ENCODE data around the gene PTPRJ. TPM values are rescaled to one million over a fixed set of nuclear protein-coding genes. Genes with fewer than 3 reads are reported as not detected.

PTPRJ gene
- total and polyA plus RNA-seq, 9 of the 15 experiments (the other 6 are each of a cell fraction or from before 2014, with no cell fraction given) = 0.56 to 10.7 (median 4.8) TPM

GRCh38 chr11:47998733-47999359 is 18.5 kb downstream of the PTPRJ start:
- no peaks in the 10 kb centered on the region for H3K79me2 ChIP-seq (ENCODE audit: control insufficient read depth, insufficient read depth, low read length)
- no TSS peak for BruUV-seq (replicated peaks)
- no peaks in the 10 kb centered on the region for H3K9me3 ChIP-seq (replicated peaks; ENCODE audit: control insufficient read depth, insufficient read depth, low read depth, low read length)
- CTCF ChIA-PET (ENCODE audit: low intra/inter-chr PET ratio) = no interaction called here
- H3K27ac ChIP-seq (ENCODE audit: extremely low read depth, low read depth, low read length) = no peak overlapping the region
- no peak overlapping the region for H3K9ac ChIP-seq (ENCODE audit: insufficient read depth in 1 of 2, low read depth in 2 of 2, low read length in 2 of 2)
- DNase-seq (ENCODE audit: extremely low read depth in 1 of 4, low spot score in 3 of 4) (no peak), FAIRE-seq (no peak), ATAC-seq (no peak)
- H3K4me3 ChIP-seq = no peak overlapping the region
- H2AFZ ChIP-seq (ENCODE audit: low read depth, low read length) = no peak overlapping the region
- H3K4me1 ChIP-seq (replicated peaks in 1 of 2; ENCODE audit: control insufficient read depth in 2 of 2, insufficient read depth in 2 of 2, low read length in 2 of 2) = peaks cover 9% of the 10 kb centered on the region in 2 experiments; a peak in 4 of 5 replicates
- POLR2A ChIA-PET = interaction anchor here (0.9 to 2.1 kb wide), 2 partner anchors 10 to 15 kb away, joined by 5 read pairs; no protein-coding TSS in a partner anchor
- H3K27me3 ChIP-seq (ENCODE audit: control insufficient read depth in 2 of 2, insufficient read depth in 2 of 2, low read length in 2 of 2) = no peaks in the 10 kb centered on the region
- TF ChIP-seq ZBTB17 (CRISPR knock-in tag; IDR thresholded peaks at IDR 0.05) (peak; percentile 87), YBX1 (IDR thresholded peaks at IDR 0.05) (no peak), MLLT1 (IDR thresholded peaks at IDR 0.05) (0 out of 4 replicates have a peak, but pooled peaks of 1 of the 2 experiments have one; percentile 42), SREBF1 (IDR thresholded peaks at IDR 0.05; ENCODE audit: borderline replicate concordance, low read depth, low read length) (no peak), SAFB (IDR thresholded peaks at IDR 0.05; ENCODE audit: borderline replicate concordance, low read depth, low read length) (no peak), CREBBP (IDR thresholded peaks at IDR 0.05; ENCODE audit: low read depth, low read length) (no peak), PCBP1 (IDR thresholded peaks at IDR 0.05; ENCODE audit: low read depth, low read length, poor library complexity, severe bottlenecking) (no peak), ZNF197 (CRISPR knock-in tag; IDR thresholded peaks at IDR 0.05; ENCODE audit: low read depth) (no peak), ZNF23 (CRISPR knock-in tag; IDR thresholded peaks at IDR 0.05) (peak; percentile 92), PHTF2 (CRISPR knock-in tag; IDR thresholded peaks at IDR 0.05) (no peak), POLR2A (conservative IDR thresholded peaks at IDR 0.05) (no peak), ZBTB9 (CRISPR knock-in tag; IDR thresholded peaks at IDR 0.05) (no peak), L3MBTL2 (IDR thresholded peaks at IDR 0.05) (no peak), ZNF644 (tag; IDR thresholded peaks at IDR 0.05; ENCODE audit: low read depth) (no peak)
- no peaks in the 10 kb centered on the region for H3K36me3 ChIP-seq (ENCODE audit: control insufficient read depth, insufficient read depth, low read length)
- no peak overlapping the region for H3K4me2 ChIP-seq (ENCODE audit: insufficient read depth, low read length)
- no peaks in the 10 kb centered on the region for H3K9me1 ChIP-seq (ENCODE audit: control insufficient read depth, insufficient read depth, low read length)
- H4K20me1 ChIP-seq (replicated peaks; ENCODE audit: control insufficient read depth, insufficient read depth, low read length) = peaks cover 10% of the 10 kb centered on the region
- intact Hi-C loops (cut with micrococcal nuclease) = no loop called here
- 33% methylated on average over 2 of the region's 2 CpGs for WGBS (ENCODE audit: insufficient coverage, low coverage, missing lambda C conversion rate)
- in situ Hi-C loops (cut with MboI) = no loop called here

Measured in K562 (cell line).